Activated T-cell treated with anti-CD3 and anti-CD28 coated beads, Interleukin-2, amount 50 U/mL, for 24 hours (primary cell): Measurements from ENCODE around the gene TBL1X.

Experiments used
- DNase-seq: peaks from one replicate; pipeline ENCODE4 v3.0.0-alpha.2; 2020
- H3K27ac Mint-ChIP-seq: 2 replicates; pipeline ENCODE4 v1.8.0; 2020; ENCODE audit warnings: mild to moderate bottlenecking, mixed read lengths
- H3K27me3 Mint-ChIP-seq: 2 replicates; pipeline ENCODE4 v1.8.0; 2020; ENCODE audit warnings: mixed read lengths
- H3K36me3 Mint-ChIP-seq: 2 replicates; pipeline ENCODE4 v1.8.0; 2020; ENCODE audit warnings: low read depth, mixed read lengths
- H3K4me1 Mint-ChIP-seq: 2 replicates; pipeline ENCODE4 v1.8.0; 2020; ENCODE audit warnings: low read depth, mixed read lengths
- H3K4me3 Mint-ChIP-seq: 2 replicates; pipeline ENCODE4 v1.8.0; 2020; ENCODE audit warnings: mild to moderate bottlenecking, moderate library complexity, mixed read lengths
- H3K9me3 Mint-ChIP-seq: 2 replicates; pipeline ENCODE4 v1.8.0; 2020; ENCODE audit warnings: mixed read lengths

TBL1X gene

DNA sequence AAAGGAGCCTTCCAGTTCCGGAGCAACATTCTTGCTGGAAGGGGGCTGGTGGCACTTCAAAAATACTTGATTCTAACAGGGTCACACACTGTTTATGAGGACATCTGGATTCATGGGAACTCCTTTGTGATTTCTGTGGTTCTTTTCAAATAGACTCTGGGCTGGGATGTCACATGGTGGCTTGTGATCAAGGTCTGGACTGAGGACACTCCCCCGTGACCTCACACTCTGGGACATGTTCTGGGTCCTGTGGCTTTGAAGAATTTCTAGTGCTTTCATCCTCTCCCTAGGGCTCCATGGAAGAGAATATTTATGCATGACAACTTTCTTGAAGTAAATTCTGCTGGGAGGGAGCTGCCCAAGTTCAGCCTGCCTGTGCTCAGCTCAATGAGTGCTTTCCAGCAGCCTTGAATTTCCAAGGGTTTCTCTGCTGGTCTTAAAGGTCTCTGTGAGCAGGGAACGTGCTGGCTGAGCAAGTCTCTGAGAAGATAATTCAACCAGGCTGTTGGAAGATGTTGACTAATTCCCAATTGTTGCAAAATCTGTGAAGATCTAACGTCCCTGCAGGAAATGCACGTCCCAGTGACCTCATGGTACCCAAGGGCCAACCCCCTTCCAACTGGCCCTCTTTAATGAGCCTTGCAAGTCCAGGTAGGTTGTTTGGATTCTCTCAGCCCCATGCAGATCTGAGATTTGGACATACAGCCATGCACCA, 264.5 kb downstream of the TBL1X start:
- peaks cover 20% of the 10 kb centered on the region for H3K9me3 Mint-ChIP-seq
- peaks cover 4% of the 10 kb centered on the region for H3K4me1 Mint-ChIP-seq
- no peak overlapping the region for H3K4me3 Mint-ChIP-seq
- H3K27ac Mint-ChIP-seq, result no peak overlapping the region
- no peaks in the 10 kb centered on the region for H3K36me3 Mint-ChIP-seq
- H3K27me3 Mint-ChIP-seq, result peaks cover 22% of the 10 kb centered on the region
- no peak for DNase-seq

DNA sequence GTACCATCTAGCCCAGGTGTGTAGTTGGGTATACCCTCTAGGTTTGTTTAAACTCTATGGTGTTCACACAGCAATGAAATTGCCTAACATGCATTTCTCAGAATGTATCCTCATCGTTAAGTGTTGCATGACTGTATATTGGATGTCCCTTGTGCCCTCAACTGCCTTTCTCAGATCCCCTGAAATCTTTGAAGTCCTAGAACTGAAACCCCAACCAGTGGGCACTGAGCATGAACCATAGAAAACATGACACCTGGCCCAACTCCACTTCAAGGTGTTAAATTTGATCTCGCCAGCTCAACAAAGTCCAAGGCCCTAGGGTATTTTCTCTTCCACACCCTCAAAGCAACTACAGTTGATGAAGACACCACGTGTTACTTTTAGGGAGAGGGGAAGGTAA, 265.2 kb downstream of the TBL1X start:
- no peak for DNase-seq
- Mint-ChIP-seq H3K4me1 (peaks cover 4% of the 10 kb centered on the region), H3K9me3 (peaks cover 20% of the 10 kb centered on the region), H3K27ac (no peak overlapping the region), H3K27me3 (peaks cover 25% of the 10 kb centered on the region), H3K4me3 (no peak overlapping the region), H3K36me3 (no peaks in the 10 kb centered on the region)

DNA sequence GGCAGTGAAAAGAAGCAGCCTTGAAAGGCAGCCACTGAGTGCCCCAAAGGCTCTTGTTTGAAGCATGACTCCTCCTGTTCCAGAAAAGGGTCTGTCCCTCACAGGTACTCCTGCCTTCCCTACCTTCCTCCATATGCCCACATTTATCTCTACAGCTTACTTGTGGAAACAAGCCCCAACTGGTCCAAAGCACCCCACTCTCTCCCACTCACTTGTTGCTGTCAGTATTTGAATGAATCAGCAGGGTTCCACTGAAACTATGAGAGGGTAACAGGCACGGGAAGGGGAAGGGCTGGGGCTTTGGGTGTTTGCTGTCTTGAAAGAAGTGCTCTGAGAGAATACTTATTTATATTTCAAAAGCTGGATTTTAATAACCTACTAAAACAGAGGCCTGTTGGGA, 265.9 kb downstream of the TBL1X start:
- Mint-ChIP-seq H3K27me3 (peaks cover 25% of the 10 kb centered on the region), H3K36me3 (no peaks in the 10 kb centered on the region), H3K27ac (no peak overlapping the region), H3K9me3 (peaks cover 20% of the 10 kb centered on the region), H3K4me3 (no peak overlapping the region), H3K4me1 (peaks cover 4% of the 10 kb centered on the region)
- no peak for DNase-seq

DNA sequence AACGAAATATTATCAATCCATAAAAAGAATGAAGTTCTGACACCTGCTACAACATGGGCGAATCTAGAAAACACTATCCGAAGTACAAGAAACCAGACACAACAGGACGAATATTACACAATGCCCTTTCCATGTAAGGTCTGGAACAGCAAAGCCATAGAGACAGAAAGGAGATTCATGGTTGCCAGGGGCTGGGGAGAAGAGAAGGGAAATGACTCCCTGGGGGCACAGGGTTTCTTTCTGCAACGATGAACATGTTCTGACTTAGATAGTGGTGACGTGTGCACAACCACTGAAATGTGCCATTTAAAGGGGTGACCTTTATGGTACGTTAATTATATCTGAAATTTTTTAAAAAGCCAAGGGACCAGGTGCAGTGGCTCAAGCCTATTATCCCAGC, 272.5 kb downstream of the TBL1X start:
- Mint-ChIP-seq H3K27me3 (peaks cover 16% of the 10 kb centered on the region), H3K36me3 (no peaks in the 10 kb centered on the region), H3K4me1 (no peaks in the 10 kb centered on the region), H3K9me3 (no peaks in the 10 kb centered on the region), H3K4me3 (no peak overlapping the region), H3K27ac (no peak overlapping the region)
- no peak for DNase-seq

DNA sequence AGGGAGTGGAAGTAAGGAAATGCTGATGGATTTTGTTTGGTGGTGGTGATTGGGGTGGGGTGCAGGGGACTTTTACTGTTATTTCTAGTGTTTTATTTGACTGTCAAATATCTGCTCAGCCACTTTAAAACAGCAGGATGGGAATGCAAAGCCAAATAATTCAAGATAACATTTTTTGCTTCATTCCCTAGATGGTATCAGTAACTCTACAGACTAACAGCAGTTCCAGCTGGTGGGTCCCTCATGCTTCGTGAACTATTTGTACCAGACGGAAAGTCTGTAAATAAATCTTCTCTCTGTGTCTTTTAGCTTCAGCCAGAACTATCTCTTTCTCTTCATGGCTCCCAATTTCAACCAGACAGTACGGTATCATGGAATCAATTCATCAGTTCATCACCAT, 273.3 kb downstream of the TBL1X start:
- Mint-ChIP-seq H3K4me3 (no peak overlapping the region), H3K9me3 (no peaks in the 10 kb centered on the region), H3K36me3 (no peaks in the 10 kb centered on the region), H3K27me3 (peaks cover 16% of the 10 kb centered on the region), H3K27ac (no peak overlapping the region), H3K4me1 (no peaks in the 10 kb centered on the region)
- no peak for DNase-seq

DNA sequence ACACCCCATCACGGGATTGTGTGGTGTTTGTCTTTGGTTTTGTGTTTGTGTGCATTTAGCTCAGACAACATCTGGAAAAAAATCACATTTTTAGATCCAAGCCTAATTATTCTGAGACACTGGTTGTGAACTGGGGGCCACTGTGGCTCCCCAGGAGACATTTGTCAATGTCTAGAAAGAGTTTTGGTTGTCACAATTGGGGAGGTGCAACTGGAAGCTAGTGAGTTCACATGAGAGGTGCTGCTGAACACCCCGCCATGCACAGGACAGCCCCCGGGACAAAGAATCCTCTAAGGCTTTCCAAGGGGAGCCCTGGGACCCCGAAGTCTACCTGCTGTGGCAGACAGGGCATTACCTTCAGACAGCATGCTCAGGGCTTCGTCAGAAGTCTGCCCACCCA, 274.3 kb downstream of the TBL1X start:
- Mint-ChIP-seq H3K27ac (no peak overlapping the region), H3K4me1 (no peaks in the 10 kb centered on the region), H3K9me3 (peaks cover 3% of the 10 kb centered on the region), H3K27me3 (peaks cover 19% of the 10 kb centered on the region), H3K4me3 (no peak overlapping the region), H3K36me3 (peaks cover 4% of the 10 kb centered on the region)
- DNase-seq, result no peak

DNA sequence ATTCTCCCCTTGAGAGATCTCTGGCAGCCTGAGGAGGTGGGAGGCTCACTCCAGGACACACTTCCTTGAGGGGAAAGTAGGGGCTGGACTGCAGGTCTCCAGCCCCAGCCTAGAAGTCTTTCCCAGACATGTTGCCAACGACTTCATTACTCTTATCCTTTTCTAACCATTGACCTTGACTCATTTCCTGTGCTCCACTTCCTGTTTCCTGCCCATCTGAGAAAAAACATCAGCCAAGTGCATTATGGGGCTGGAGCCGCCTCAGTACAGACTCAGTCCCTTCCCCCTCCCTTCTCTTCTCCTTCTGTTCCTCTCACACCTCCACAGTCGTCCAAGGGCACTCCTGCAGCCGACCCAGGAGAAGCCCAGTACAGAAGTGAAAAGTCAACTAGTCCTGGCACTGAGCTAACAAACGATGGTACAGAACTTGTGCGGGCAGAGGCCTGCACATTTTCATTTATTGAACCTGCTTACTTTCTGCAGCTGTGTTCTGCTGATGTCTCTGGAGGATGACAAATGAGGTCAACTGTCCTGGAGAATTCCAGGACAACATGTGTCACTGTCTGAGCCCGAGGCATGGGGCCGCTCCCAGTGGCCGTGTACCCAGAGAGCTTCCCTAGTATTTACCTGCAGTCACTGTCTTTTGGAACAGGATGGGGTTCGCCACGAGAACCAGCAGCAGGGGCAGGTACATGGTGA, 280.7 kb downstream of the TBL1X start:
- Mint-ChIP-seq H3K4me3 (no peak overlapping the region), H3K9me3 (peaks cover 8% of the 10 kb centered on the region), H3K4me1 (peaks cover 16% of the 10 kb centered on the region), H3K36me3 (peaks cover 8% of the 10 kb centered on the region), H3K27ac (no peak overlapping the region), H3K27me3 (peaks cover 13% of the 10 kb centered on the region)
- no peak for DNase-seq

DNA sequence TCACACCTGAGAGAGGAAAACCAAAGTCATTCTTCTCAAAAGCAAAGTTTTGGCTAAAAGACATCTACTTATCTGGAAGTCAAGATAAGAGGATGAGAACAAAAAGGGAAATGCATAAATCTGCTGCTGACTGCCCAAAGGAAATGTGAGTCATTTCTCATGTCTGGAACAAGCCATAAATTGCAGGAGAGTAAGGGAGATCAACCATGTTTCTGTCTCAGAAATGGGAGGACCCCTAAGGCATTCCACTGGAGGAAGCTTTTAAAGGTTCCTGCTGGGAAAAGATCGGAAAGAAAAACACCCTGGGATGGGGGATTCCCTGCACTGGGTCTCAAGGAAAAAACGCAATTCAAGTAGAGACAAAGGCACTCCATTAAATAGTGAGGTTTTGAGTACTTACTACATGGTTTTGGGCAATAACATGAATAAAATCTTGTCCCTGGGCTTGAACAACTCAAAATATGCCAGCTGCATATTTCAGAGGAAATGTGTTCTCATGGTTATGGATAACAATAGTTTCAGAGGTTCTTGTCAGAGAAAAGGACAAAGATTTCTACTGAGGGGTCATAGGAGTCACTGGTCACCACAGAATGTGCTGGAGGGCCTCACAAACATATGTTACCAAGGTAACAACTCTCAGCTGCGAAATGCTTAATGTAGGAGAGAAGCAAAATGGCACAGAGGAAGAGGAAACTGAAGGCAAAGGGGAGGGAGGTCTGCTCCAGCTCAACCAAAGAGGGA, 281.5 kb downstream of the TBL1X start:
- Mint-ChIP-seq H3K4me3 (no peak overlapping the region), H3K36me3 (peaks cover 8% of the 10 kb centered on the region), H3K27me3 (peaks cover 13% of the 10 kb centered on the region), H3K9me3 (peaks cover 8% of the 10 kb centered on the region), H3K27ac (no peak overlapping the region), H3K4me1 (peaks cover 16% of the 10 kb centered on the region)
- DNase-seq, result no peak

DNA sequence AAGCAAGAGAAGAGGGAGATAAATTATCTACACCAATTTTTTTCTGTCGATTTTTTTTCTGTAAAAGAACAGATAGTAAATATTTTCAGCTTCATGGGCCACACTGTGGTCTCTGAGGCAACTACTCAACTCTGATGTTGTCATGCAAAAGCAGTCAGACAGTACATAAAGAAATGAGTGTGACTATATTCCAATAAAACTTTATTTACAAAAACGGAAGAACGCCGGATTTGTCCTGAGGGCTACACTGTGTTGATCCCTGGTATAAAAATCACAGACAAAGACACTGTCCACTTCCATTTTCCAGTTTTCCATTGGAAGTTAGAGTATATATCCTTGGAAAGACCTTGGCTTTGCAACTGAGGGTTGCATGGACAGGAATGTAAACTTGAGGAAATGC, 282.8 kb downstream of the TBL1X start:
- Mint-ChIP-seq H3K4me1 (peaks cover 16% of the 10 kb centered on the region), H3K36me3 (peaks cover 8% of the 10 kb centered on the region), H3K9me3 (peaks cover 8% of the 10 kb centered on the region), H3K4me3 (no peak overlapping the region), H3K27ac (no peak overlapping the region), H3K27me3 (peaks cover 17% of the 10 kb centered on the region)
- no peak for DNase-seq

DNA sequence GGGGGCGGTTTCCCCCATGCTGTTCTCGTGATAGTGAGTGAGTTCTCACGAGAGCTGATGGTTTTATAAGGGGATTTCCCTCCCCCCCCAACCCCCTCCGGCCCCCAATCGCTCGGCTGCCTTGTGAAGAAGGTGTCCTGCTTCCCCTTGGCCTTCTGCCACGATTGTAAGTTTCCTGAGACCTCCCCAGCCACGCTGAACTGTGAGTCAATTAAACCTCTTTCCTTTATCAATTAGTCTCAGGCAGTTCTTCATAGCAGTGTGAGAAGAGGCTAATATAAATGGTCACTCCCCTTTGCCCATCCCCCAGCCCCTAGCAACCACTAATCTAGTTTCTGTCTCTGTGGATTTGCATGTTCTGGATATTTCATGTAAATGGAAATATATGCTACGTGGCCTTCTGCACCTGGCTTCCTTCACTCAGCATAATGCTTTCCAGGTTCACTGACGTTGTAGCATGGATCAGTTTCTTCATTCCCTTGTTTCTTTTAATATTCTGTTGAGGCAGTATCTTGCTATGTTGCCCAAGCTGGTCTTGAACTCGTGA, 284.4 kb downstream of the TBL1X start:
- DNase-seq, result no peak
- H3K27ac Mint-ChIP-seq, result no peak overlapping the region
- peaks cover 4% of the 10 kb centered on the region for H3K36me3 Mint-ChIP-seq
- H3K4me1 Mint-ChIP-seq, result peaks cover 16% of the 10 kb centered on the region
- peaks cover 15% of the 10 kb centered on the region for H3K27me3 Mint-ChIP-seq
- H3K4me3 Mint-ChIP-seq, result no peak overlapping the region
- peaks cover 5% of the 10 kb centered on the region for H3K9me3 Mint-ChIP-seq

DNA sequence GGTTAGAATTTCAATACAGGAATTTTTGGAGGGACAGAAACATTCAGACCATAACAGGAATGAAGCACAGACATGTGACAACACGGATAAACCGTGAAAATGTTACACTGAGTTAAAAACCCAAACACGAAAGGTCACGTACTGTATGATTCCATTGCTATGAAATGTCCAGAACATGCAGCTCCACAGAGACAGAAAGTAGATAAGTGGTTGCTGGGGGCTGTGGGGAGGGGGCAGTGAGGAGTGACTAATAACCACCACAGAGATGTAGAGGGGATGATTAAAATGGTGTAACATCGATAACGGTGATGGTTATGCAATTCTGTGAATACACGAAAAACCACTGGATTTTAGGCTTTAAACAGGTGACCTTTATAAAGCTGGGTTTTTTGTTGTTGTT, 292.5 kb downstream of the TBL1X start:
- Mint-ChIP-seq H3K36me3 (no peaks in the 10 kb centered on the region), H3K9me3 (peaks cover 3% of the 10 kb centered on the region), H3K4me1 (no peaks in the 10 kb centered on the region), H3K4me3 (no peak overlapping the region), H3K27ac (no peak overlapping the region), H3K27me3 (peaks cover 26% of the 10 kb centered on the region)
- no peak for DNase-seq

DNA sequence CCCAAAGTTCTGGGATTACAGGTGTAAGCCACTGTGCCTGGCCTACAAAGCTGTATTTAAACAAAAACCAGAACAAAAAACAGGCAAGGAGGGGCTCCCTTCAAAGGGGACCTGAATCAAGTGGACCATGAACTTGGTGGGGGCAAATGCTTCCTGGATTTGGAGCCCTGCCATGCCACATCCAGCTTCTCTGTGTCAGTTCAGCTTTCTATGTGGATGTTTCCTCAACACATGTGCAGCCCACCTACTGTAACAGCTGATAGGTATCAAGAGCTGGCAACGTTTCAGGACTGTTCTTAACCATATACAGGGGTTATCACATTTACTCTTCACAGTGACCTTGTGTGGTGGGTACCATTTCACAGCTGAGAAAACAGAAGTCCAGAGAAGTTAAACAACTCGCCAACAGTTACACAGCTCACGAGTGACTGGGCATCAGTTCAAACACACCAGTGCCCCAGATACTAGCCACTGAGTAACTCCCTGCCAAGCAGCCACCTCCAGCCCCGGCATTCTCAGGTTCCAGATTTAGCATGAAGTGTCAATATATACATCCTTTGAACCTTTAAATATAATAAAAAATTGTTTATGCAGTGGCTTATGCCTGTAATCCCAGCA, 293.3 kb downstream of the TBL1X start:
- Mint-ChIP-seq H3K4me3 (no peak overlapping the region), H3K27ac (no peak overlapping the region), H3K27me3 (peaks cover 30% of the 10 kb centered on the region), H3K36me3 (no peaks in the 10 kb centered on the region), H3K4me1 (no peaks in the 10 kb centered on the region), H3K9me3 (peaks cover 3% of the 10 kb centered on the region)
- no peak for DNase-seq

DNA sequence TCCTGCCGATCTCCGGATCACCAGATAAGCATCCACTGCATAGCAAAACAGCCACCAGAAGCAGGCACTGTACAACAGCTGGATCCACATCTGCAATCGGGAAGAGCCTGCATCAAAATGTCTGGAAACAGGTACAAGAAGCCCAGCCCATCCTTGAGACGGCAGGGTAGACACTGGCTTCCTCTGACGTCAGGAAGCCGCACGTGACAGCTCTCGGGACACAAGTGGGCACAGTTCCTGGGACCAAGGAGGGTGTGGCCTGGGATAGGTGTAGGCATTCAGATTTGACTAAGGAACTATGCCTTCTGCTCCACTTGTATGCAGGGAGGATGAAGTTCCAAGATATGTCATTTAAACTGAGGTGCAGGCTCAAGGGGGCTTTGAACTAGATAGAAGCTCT, 294.5 kb downstream of the TBL1X start:
- no peaks in the 10 kb centered on the region for H3K4me1 Mint-ChIP-seq
- H3K27me3 Mint-ChIP-seq, result peaks cover 37% of the 10 kb centered on the region
- H3K27ac Mint-ChIP-seq, result no peak overlapping the region
- H3K4me3 Mint-ChIP-seq, result no peak overlapping the region
- H3K36me3 Mint-ChIP-seq, result no peaks in the 10 kb centered on the region
- peaks cover 3% of the 10 kb centered on the region for H3K9me3 Mint-ChIP-seq
- no peak for DNase-seq

DNA sequence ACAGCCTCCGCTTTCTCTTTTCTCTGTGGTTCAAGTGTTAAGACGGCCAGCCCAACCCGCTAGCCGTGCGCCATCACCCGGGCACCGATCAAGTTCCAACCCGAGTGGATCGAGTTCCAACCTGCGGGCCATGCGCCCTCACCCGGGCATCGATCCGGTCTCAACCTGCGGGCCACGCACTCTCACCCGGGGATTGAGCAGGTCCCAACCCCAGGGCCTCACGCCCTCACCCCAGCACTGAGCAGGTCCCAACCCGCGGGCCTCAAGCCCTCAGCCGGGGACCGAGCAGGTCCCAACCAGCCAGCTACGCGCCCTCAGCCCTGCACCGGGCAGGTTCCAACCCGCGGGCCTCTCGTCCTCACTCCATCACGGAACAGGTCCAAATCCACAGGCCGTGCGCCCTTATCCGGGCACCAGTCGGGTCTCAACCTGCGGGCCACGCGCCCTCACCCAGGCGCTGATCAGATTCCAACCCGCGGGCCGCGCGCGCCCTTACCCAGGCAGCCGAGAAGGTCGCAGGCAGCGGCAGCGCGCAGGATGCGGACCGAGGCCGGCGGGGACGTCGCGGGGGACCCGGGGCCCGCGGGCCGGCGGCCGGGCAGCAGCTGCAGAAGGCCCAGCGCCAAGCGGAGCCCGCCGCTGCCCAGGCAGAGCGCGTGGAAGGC, 300.3 kb downstream of the TBL1X start:
- Mint-ChIP-seq H3K4me3 (no peak overlapping the region), H3K27me3 (peaks cover 57% of the 10 kb centered on the region)

More for the DNA sequence above, 300.3 kb downstream of the TBL1X start:
- H3K36me3 Mint-ChIP-seq, result no peaks in the 10 kb centered on the region
- H3K4me1 Mint-ChIP-seq, result no peaks in the 10 kb centered on the region
- no peaks in the 10 kb centered on the region for H3K9me3 Mint-ChIP-seq
- no peak for DNase-seq
- H3K27ac Mint-ChIP-seq, result no peak overlapping the region
